C4-2B (cell line): Measurements from ENCODE around the gene NIM1K.

Source experiments
- ZFX ChIP-seq: fragments of 450-650 bp; IDR thresholded peaks from 2 replicates; pipeline ENCODE4 v1.6.1; 2017
- TF ChIP-seq, protein P1 (sequence below): fragments of 450-650 bp; conservative IDR thresholded peaks from 2 replicates; pipeline ENCODE4 v1.5.1; 2017; ENCODE audit warnings: mild to moderate bottlenecking

DNA sequence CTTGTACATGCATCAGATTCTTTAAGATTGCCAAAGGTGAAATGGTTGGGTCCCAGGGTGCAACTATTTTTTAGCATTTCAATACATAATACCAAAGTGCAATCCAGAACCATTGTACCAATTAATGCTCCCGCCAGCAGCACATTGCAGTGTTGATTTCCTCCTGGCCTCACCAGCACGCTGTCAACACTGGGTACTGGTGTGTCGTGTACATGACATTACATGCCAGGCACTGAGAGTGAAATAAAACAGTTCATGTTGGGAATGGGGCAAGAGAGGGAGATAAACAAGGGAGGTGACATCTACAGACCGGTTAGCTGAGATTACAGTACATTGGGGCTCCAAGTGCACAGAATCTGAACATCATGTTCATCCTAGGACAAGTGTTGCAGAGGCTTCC, 83.4 kb downstream of the NIM1K start:
- TF ChIP-seq, protein P1, sequence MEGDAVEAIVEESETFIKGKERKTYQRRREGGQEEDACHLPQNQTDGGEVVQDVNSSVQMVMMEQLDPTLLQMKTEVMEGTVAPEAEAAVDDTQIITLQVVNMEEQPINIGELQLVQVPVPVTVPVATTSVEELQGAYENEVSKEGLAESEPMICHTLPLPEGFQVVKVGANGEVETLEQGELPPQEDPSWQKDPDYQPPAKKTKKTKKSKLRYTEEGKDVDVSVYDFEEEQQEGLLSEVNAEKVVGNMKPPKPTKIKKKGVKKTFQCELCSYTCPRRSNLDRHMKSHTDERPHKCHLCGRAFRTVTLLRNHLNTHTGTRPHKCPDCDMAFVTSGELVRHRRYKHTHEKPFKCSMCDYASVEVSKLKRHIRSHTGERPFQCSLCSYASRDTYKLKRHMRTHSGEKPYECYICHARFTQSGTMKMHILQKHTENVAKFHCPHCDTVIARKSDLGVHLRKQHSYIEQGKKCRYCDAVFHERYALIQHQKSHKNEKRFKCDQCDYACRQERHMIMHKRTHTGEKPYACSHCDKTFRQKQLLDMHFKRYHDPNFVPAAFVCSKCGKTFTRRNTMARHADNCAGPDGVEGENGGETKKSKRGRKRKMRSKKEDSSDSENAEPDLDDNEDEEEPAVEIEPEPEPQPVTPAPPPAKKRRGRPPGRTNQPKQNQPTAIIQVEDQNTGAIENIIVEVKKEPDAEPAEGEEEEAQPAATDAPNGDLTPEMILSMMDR, result no peak
- no peak for TF ChIP-seq ZFX
